Midbrain (tissue), 1 donor: ENCODE results near the gene STK36.

Source experiments
- DNase-seq: peaks from one replicate; lab custom pipeline; 2025; lab: John Stamatoyannopoulos, UW

Gene STK36

GRCh38 chr2:218671654-218672566, at the start of gene STK36, which contains the start of gene RNF25:
TSS of gene STK36 (plus strand) at chr2:218672086. CDS start at chr2:218672830, 744 bp downstream.
TSS of gene RNF25 (minus strand) at chr2:218672002. CDS start at chr2:218671970, 32 bp downstream.
- DNase-seq = peak; percentile 93

- DNase-seq = no peak
Measured at GRCh38 chr2:218622606-218623365, 49.1 kb upstream of the STK36 start.

GRCh38 chr2:218623366-218623705, 48.5 kb upstream of the STK36 start:
- DNase-seq = no peak

- no peak for DNase-seq
Measured at GRCh38 chr2:218626369-218626768, 45.5 kb upstream of the STK36 start.

GRCh38 chr2:218627939-218628338, 43.9 kb upstream of the STK36 start:
- DNase-seq = no peak

- no peak for DNase-seq
Measured at GRCh38 chr2:218631837-218632236, 40.0 kb upstream of the STK36 start.

- DNase-seq = no peak
Measured at GRCh38 chr2:218635719-218636118, 36.2 kb upstream of the STK36 start.

GRCh38 chr2:218638372-218638771, 33.5 kb upstream of the STK36 start:
- no peak for DNase-seq

- DNase-seq = no peak
Measured at GRCh38 chr2:218642121-218642656, 29.7 kb upstream of the STK36 start.

GRCh38 chr2:218642786-218643185, 29.1 kb upstream of the STK36 start:
- no peak for DNase-seq

- no peak for DNase-seq
Measured at GRCh38 chr2:218643751-218644310, 28.1 kb upstream of the STK36 start.

- DNase-seq = no peak
Measured at GRCh38 chr2:218644721-218645120, 27.2 kb upstream of the STK36 start.

- no peak for DNase-seq
Measured at GRCh38 chr2:218645126-218645525, 26.8 kb upstream of the STK36 start.

- peak; percentile 46 for DNase-seq
Measured at GRCh38 chr2:218648088-218648786, 23.6 kb upstream of the STK36 start.

GRCh38 chr2:218648787-218649100, 23.1 kb upstream of the STK36 start:
- no peak for DNase-seq

GRCh38 chr2:218655751-218656150, 16.1 kb upstream of the STK36 start:
- no peak for DNase-seq

- no peak for DNase-seq
Measured at GRCh38 chr2:218658671-218659257, 13.1 kb upstream of the STK36 start.

- peak; percentile 91 for DNase-seq
Measured at GRCh38 chr2:218659258-218659987, 12.5 kb upstream of the STK36 start, which contains the start of the genes BCS1L and ZNF142. TSS of gene BCS1L (plus strand) at chr2:218659683. CDS start at chr2:218660988, 1,305 bp downstream. TSS of gene ZNF142 (minus strand) at chr2:218659623. CDS start at chr2:218656429, 3,194 bp downstream.

- no peak for DNase-seq
Measured at GRCh38 chr2:218659988-218660358, 11.9 kb upstream of the STK36 start.

GRCh38 chr2:218662377-218662776, 9.5 kb upstream of the STK36 start:
- DNase-seq = no peak

- no peak for DNase-seq
Measured at GRCh38 chr2:218662827-218663226, 9.1 kb upstream of the STK36 start.
